Ishikawa (cell line): ENCODE results near the gene BBS7.

ENCODE experiments used
- CEBPB ChIP-seq: IDR thresholded peaks from 2 replicates; pipeline ENCODE4 v1.6.1; 2012
- EGR1 ChIP-seq: IDR thresholded peaks from 2 replicates; pipeline ENCODE4 v1.6.1; 2012
- FOXM1 ChIP-seq: IDR thresholded peaks from 2 replicates; pipeline ENCODE4 v1.6.1; 2012; ENCODE audit warnings: low read depth, borderline replicate concordance
- NFIC ChIP-seq: IDR thresholded peaks from 2 replicates; pipeline ENCODE4 v1.6.1; 2012
- REST ChIP-seq: IDR thresholded peaks from 2 replicates; pipeline ENCODE4 v1.6.1; 2012; ENCODE audit warnings: low read depth, mild to moderate bottlenecking
- TAF1 ChIP-seq: IDR thresholded peaks from 2 replicates; pipeline ENCODE4 v1.6.1; 2012; ENCODE audit warnings: low read depth, mild to moderate bottlenecking
- TEAD4 ChIP-seq: IDR thresholded peaks from 2 replicates; pipeline ENCODE4 v1.6.1; 2012
- TF ChIP-seq, protein P1 (sequence below): IDR thresholded peaks from 2 replicates; pipeline ENCODE4 v1.6.1; 2012

The BBS7 gene

GRCh38 chr4:121776610-121777401, 93.5 kb downstream of the BBS7 start:
- no peak for TF ChIP-seq EGR1
- TF ChIP-seq, protein P1, sequence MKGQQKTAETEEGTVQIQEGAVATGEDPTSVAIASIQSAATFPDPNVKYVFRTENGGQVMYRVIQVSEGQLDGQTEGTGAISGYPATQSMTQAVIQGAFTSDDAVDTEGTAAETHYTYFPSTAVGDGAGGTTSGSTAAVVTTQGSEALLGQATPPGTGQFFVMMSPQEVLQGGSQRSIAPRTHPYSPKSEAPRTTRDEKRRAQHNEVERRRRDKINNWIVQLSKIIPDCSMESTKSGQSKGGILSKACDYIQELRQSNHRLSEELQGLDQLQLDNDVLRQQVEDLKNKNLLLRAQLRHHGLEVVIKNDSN, result no peak
- no peak for TF ChIP-seq REST
- TF ChIP-seq NFIC, result no peak
- TF ChIP-seq TEAD4, result no peak
- TF ChIP-seq CEBPB, result no peak
- TF ChIP-seq FOXM1, result no peak
- TF ChIP-seq TAF1, result no peak
